A673 (cell line): ENCODE measurements around the gene CTU2.

Experiments used
- CTCF ChIP-seq: fragments of 300-800, 200-600 bp; sonication (generic); conservative IDR thresholded peaks from 2 replicates; pipeline ENCODE4 v1.5.1; 2017; ENCODE audit warnings: low read depth, mild to moderate bottlenecking, antibody characterized with exemption, low read length, moderate library complexity, mixed read lengths
- EZH2 ChIP-seq: fragments of 200-600 bp; sonication (generic); IDR thresholded peaks from 2 replicates; pipeline ENCODE4 v1.6.1; 2017; ENCODE audit warnings: borderline replicate concordance, low read depth, mild to moderate bottlenecking, mixed read lengths, antibody characterized with exemption, low read length; ENCODE audit not compliant: poor library complexity, severe bottlenecking

- TF ChIP-seq CTCF (no peak), EZH2 (no peak)
Measured at GRCh38 chr16:88723911-88724310, 17.6 kb downstream of the CTU2 start.
